GM23248 (cell line): ENCODE results near the gene SYCE3.
"Not testable (repeated sequence)": the region's sequence is repeated elsewhere in the genome, so short reads cannot be mapped to it uniquely, and the experiment has no call there.

Experiments used
- EZH2 ChIP-seq: fragments of 200-600 bp; sonication (generic); IDR thresholded peaks from 2 replicates; pipeline ENCODE4 v1.6.1; 2018; ENCODE audit warnings: antibody characterized with exemption, mild to moderate bottlenecking; ENCODE audit not compliant: insufficient read depth, poor library complexity, severe bottlenecking
- EZH2phosphoT487 ChIP-seq: fragments of 200-600 bp; sonication (generic); IDR thresholded peaks from 2 replicates; pipeline ENCODE4 v1.6.1; 2018; ENCODE audit warnings: antibody characterized with exemption, moderate library complexity, mild to moderate bottlenecking, low read depth; ENCODE audit not compliant: insufficient read depth

- TF ChIP-seq EZH2phosphoT487, EZH2: not testable (repeated sequence)
These were observed 28.6 kb downstream of the SYCE3 start for GRCh38 chr22:50533856-50534711.
